WTC11 (cell line): ENCODE data around the gene OASL. TPM values are rescaled to one million over a fixed set of nuclear protein-coding genes. Genes with fewer than 3 reads are reported as not detected.

Source experiments
- ATAC-seq: fragments of 200-7000 bp; cut with Tn5 transposase; 2 replicates; pipeline ENCODE4 v1.10.0; 2021; ENCODE audit warnings: mild to moderate bottlenecking, moderate library complexity
- CTCF ChIA-PET: fragments of 300-600 bp; sonication (Branson Sonifier 250); formaldehyde crosslinking; loops from one replicate; lab custom pipeline; 2021; ENCODE audit warnings: antibody characterized with exemption; lab: Charles Lee
- POLR2A ChIA-PET: fragments of 350-600 bp; sonication (Branson Sonifier 250); formaldehyde crosslinking; loops from one replicate; lab custom pipeline; 2021; ENCODE audit warnings: antibody characterized with exemption; lab: Charles Lee
- DNase-seq: peaks from one replicate; pipeline ENCODE4 v3.0.0; 2021; ENCODE audit warnings: low spot score
- H3K27ac Mint-ChIP-seq: 2 replicates; pipeline ENCODE4 v1.8.0; 2021; ENCODE audit warnings: mixed read lengths
- H3K27me3 Mint-ChIP-seq: 2 replicates; pipeline ENCODE4 v1.8.0; 2021; ENCODE audit warnings: low read depth, mild to moderate bottlenecking, moderate library complexity, mixed read lengths
- H3K36me3 Mint-ChIP-seq: 2 replicates; pipeline ENCODE4 v1.8.0; 2021; ENCODE audit warnings: mixed read lengths
- H3K4me1 Mint-ChIP-seq: 2 replicates; pipeline ENCODE4 v1.8.0; 2022; ENCODE audit warnings: mixed read lengths
- H3K4me3 Mint-ChIP-seq: 2 replicates; pipeline ENCODE4 v1.8.0; 2021; ENCODE audit warnings: mild to moderate bottlenecking, moderate library complexity, mixed read lengths
- H3K9me3 Mint-ChIP-seq: 2 replicates; pipeline ENCODE4 v1.8.0; 2021; ENCODE audit warnings: mixed read lengths
- AR ChIP-seq: fragments of 250-450 bp; sonication (Bioruptor Pico); IDR thresholded peaks from 2 replicates; pipeline ENCODE4 v1.9.0; 2021; ENCODE audit warnings: mild to moderate bottlenecking
- ATF3 ChIP-seq: sonication (generic); formaldehyde crosslinking; conservative IDR thresholded peaks from 2 replicates; pipeline ENCODE4 v1.8.1; 2022; ENCODE audit warnings: mild to moderate bottlenecking, missing genetic modification reagents
- E2F1 ChIP-seq: sonication (generic); formaldehyde crosslinking; IDR thresholded peaks from 2 replicates; pipeline ENCODE4 v1.8.0; 2022; ENCODE audit warnings: mild to moderate bottlenecking, missing genetic modification reagents
- ERG ChIP-seq: fragments of 250-450 bp; sonication (Bioruptor Pico); IDR thresholded peaks from 2 replicates; pipeline ENCODE4 v1.8.0; 2021; ENCODE audit warnings: mild to moderate bottlenecking
- GRHL2 ChIP-seq: fragments of 250-450 bp; sonication (Bioruptor Pico); IDR thresholded peaks from 2 replicates; pipeline ENCODE4 v1.8.0; 2022; ENCODE audit warnings: mild to moderate bottlenecking, moderate library complexity; ENCODE audit not compliant: insufficient replicate concordance, severe bottlenecking
- OVOL2 ChIP-seq: fragments of 250-450 bp; sonication (Bioruptor Pico); IDR thresholded peaks from 2 replicates; pipeline ENCODE4 v1.9.0; 2021; ENCODE audit warnings: mild to moderate bottlenecking, borderline replicate concordance
- PRDM15 ChIP-seq: sonication (generic); formaldehyde crosslinking; IDR thresholded peaks from 2 replicates; pipeline ENCODE4 v1.8.0; 2022; ENCODE audit warnings: missing genetic modification reagents
- PREB ChIP-seq: sonication (generic); formaldehyde crosslinking; IDR thresholded peaks from 2 replicates; pipeline ENCODE4 v1.8.1; 2022; ENCODE audit warnings: mild to moderate bottlenecking, missing genetic modification reagents, moderate library complexity, borderline replicate concordance
- SMAD3 ChIP-seq: sonication (generic); formaldehyde crosslinking; IDR thresholded peaks from 2 replicates; pipeline ENCODE4 v1.8.0; 2022; ENCODE audit warnings: missing genetic modification reagents, mild to moderate bottlenecking, borderline replicate concordance
- STAT6 ChIP-seq: sonication (generic); formaldehyde crosslinking; conservative IDR thresholded peaks from 2 replicates; pipeline ENCODE4 v1.8.1; 2023; ENCODE audit warnings: mild to moderate bottlenecking, low read depth, missing genetic modification reagents, moderate library complexity
- ZNF232 ChIP-seq: sonication (generic); formaldehyde crosslinking; IDR thresholded peaks from 2 replicates; pipeline ENCODE4 v1.8.0; 2022; ENCODE audit warnings: mild to moderate bottlenecking, missing genetic modification reagents
- ZNF263 ChIP-seq: sonication (generic); formaldehyde crosslinking; IDR thresholded peaks from 2 replicates; pipeline ENCODE4 v1.8.1; 2022; ENCODE audit warnings: low read depth, mild to moderate bottlenecking, moderate library complexity, missing genetic modification reagents
- ZNF425 ChIP-seq: fragments of 250-450 bp; sonication (Bioruptor Pico); conservative IDR thresholded peaks from 2 replicates; pipeline ENCODE4 v1.9.0; 2021; ENCODE audit warnings: mild to moderate bottlenecking
- ZSCAN18 ChIP-seq: fragments of 250-450 bp; sonication (Bioruptor Pico); IDR thresholded peaks from 2 replicates; pipeline ENCODE4 v2.1.2; 2022; ENCODE audit warnings: mild to moderate bottlenecking, moderate library complexity
- total RNA-seq: library from RNA; stranded (reverse); gene quantifications from 3 replicates; pipeline ENCODE4 v1.2.3, GENCODE V29; 2021

Gene OASL
- total RNA-seq, 1 experiment from 2014 or later = 0.28 TPM

GRCh38 chr12:120979862-120980696 lies 59.0 kb downstream of the OASL start (continued):
- TF ChIP-seq ZSCAN18 (CRISPR knock-in tag) (no peak), ZNF425 (CRISPR knock-in tag) (no peak), GRHL2 (CRISPR knock-in tag) (no peak), ZNF232 (CRISPR knock-in tag) (no peak), OVOL2 (CRISPR knock-in tag) (no peak)
- TF ChIP-seq, all 79 proteins: peak for 0

GRCh38 chr12:120979220-120979861 lies 59.7 kb downstream of the OASL start:
- CTCF ChIA-PET = interaction anchor here (4.6 kb wide), 1 partner anchor 26 kb away, joined by 35 read pairs; no protein-coding TSS in a partner anchor
- ATAC-seq = no peak
- no peaks in the 10 kb centered on the region for H3K9me3 Mint-ChIP-seq
- DNase-seq = no peak
- POLR2A ChIA-PET = no interaction called here
- no peak overlapping the region for H3K27ac Mint-ChIP-seq
- peaks cover 15% of the 10 kb centered on the region for H3K4me1 Mint-ChIP-seq
- H3K4me3 Mint-ChIP-seq = no peak overlapping the region
- H3K36me3 Mint-ChIP-seq = no peaks in the 10 kb centered on the region
- no peaks in the 10 kb centered on the region for H3K27me3 Mint-ChIP-seq
- TF ChIP-seq AR (CRISPR knock-in tag) (no peak), SMAD3 (CRISPR knock-in tag) (no peak), PREB (no peak), PRDM15 (CRISPR knock-in tag) (no peak), ERG (CRISPR knock-in tag) (no peak), E2F1 (CRISPR knock-in tag) (no peak), ATF3 (CRISPR knock-in tag) (no peak), STAT6 (CRISPR knock-in tag) (no peak), ZNF263 (CRISPR knock-in tag) (no peak)
